ENCODE data around the gene TIMM21. TPM values are rescaled to one million over a fixed set of nuclear protein-coding genes. Genes with fewer than 3 reads are reported as not detected.

The TIMM21 gene
- total and polyA plus RNA-seq, 3 donors from 2014 or later, result 27.8 to 34.3 (median 33.0) TPM

DNA sequence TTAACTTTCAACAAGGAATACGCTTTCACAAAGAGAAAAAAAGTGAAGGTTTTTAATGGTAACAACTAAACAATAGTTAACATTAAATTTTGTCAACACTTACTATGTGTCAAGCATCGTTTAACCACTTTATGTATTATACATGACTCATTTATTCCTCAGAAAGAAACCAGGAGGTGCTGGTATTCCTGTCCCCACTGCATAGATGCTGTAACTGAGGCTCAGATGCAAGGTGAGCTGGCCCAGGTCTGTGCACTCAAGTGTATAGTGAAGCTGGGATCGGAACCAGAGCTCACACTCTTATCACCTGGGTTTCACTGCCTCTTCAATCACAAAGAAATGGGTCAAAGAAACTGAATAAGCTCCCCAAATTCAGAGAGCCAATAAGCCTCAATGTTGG lies 17.2 kb upstream of the TIMM21 start:
- DNase-seq, result no peak
- no peaks in the 10 kb centered on the region for H3K27me3 ChIP-seq
- H3K27ac ChIP-seq, result no peak overlapping the region
- 88 to 95% methylated on average over 3 of the region's 3 CpGs for WGBS, 2 donors
- TF ChIP-seq POLR2A (IDR thresholded peaks at IDR 0.05), result no peak
- no peak overlapping the region for H3K4me3 ChIP-seq
- intact Hi-C loops (cut with DNase I; ENCODE audit: low total_unique reads), result no loop called here
- H3K9me3 ChIP-seq, result no peaks in the 10 kb centered on the region
- no peaks in the 10 kb centered on the region for H3K36me3 ChIP-seq (ENCODE audit: low read depth, missing control alignments)
- H3K4me1 ChIP-seq, result no peaks in the 10 kb centered on the region

DNA sequence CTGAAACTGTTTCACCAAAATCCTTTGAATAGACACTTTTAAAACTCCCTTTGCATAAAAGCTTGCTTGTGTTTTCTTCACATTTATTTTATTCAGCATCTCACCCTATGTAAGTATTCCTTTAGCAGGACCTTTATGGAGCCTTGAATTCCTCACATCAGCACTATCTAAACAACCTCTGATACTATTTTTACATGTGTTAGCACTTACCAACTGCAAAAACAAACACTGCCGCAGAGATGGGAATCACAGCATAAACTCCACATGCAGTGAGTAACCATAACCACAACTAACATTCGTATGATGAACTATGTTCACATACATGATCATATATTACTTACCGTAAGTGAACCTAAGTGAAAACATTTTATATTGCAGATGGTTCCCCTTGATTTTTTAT lies 16.1 kb upstream of the TIMM21 start:
- Histone ChIP-seq H3K9me3 (no peaks in the 10 kb centered on the region), H3K4me1 (no peaks in the 10 kb centered on the region), H3K4me3 (no peak overlapping the region), H3K27me3 (no peaks in the 10 kb centered on the region), H3K27ac (no peak overlapping the region), H3K36me3 (ENCODE audit: low read depth, missing control alignments) (no peaks in the 10 kb centered on the region)
- WGBS, 2 donors, result 84 to 87% methylated on average over 3 of the region's 3 CpGs
- no peak for TF ChIP-seq POLR2A (IDR thresholded peaks at IDR 0.05)
- intact Hi-C loops (cut with DNase I; ENCODE audit: low total_unique reads), result no loop called here
- no peak for DNase-seq

DNA sequence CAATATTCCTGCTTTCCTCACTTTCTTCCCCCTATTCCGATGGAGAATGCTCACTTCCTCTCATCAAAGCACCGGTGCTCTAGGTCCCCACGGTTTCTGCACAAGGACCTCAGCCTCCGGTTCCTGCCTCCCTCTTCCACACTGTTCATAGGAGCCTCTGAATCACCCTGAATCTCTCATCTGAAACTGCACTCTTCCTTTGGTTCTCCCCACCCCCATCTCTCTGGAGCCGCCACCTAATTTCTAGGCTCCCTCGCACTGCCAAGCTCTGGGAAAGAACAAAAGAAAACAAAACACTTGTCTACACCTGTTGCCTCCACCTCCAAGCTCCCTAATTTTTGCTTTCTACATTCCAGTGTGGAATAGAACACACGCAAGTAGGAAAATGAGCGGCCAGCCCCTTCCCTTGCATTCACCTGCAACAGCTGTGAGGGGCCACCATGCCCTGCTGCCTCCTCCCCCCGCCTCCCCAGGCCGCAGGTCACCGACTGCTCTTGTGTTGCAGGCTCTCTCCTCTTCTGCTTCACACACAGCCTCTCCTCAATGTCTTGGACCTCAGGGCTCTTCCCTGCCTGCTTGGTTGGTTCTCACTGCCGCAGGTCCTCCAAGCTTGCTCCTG lies 10.3 kb upstream of the TIMM21 start:
- no peaks in the 10 kb centered on the region for H3K9me3 ChIP-seq
- H3K36me3 ChIP-seq (ENCODE audit: low read depth, missing control alignments), result no peaks in the 10 kb centered on the region
- H3K4me3 ChIP-seq, result no peak overlapping the region
- no peak for DNase-seq
- H3K27ac ChIP-seq, result no peak overlapping the region
- WGBS, 2 donors, result 92% methylated on average over 12 of the region's 12 CpGs
- no peaks in the 10 kb centered on the region for H3K27me3 ChIP-seq
- TF ChIP-seq POLR2A (IDR thresholded peaks at IDR 0.05), result no peak
- TF ChIP-seq, protein P1, sequence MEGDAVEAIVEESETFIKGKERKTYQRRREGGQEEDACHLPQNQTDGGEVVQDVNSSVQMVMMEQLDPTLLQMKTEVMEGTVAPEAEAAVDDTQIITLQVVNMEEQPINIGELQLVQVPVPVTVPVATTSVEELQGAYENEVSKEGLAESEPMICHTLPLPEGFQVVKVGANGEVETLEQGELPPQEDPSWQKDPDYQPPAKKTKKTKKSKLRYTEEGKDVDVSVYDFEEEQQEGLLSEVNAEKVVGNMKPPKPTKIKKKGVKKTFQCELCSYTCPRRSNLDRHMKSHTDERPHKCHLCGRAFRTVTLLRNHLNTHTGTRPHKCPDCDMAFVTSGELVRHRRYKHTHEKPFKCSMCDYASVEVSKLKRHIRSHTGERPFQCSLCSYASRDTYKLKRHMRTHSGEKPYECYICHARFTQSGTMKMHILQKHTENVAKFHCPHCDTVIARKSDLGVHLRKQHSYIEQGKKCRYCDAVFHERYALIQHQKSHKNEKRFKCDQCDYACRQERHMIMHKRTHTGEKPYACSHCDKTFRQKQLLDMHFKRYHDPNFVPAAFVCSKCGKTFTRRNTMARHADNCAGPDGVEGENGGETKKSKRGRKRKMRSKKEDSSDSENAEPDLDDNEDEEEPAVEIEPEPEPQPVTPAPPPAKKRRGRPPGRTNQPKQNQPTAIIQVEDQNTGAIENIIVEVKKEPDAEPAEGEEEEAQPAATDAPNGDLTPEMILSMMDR (IDR thresholded peaks at IDR 0.05), result no peak
- intact Hi-C loops (cut with DNase I; ENCODE audit: low total_unique reads), result no loop called here
- H3K4me1 ChIP-seq, result no peaks in the 10 kb centered on the region

DNA sequence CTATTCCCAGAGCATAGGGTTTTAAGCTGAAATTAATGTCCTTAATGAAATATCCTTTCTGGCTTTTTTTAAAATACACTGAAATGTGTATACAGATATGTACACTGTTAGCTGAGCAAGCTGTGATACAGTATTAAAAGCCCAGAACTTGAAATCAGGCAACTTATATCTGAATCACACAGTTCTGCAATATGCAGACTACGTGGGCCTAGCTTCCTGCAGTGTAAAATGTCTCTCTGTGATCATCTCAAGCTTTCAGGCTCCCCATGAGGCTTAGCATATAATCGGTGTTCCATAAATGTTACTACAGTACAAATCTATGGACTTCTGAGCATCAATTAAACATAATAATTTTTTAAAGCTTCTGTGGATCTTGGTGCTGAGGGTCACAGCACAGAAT lies 8.9 kb upstream of the TIMM21 start:
- H3K36me3 ChIP-seq (ENCODE audit: low read depth, missing control alignments), result no peaks in the 10 kb centered on the region
- TF ChIP-seq, protein P1 (IDR thresholded peaks at IDR 0.05), result no peak
- TF ChIP-seq POLR2A (IDR thresholded peaks at IDR 0.05), result no peak
- intact Hi-C loops (cut with DNase I; ENCODE audit: low total_unique reads), result no loop called here
- DNase-seq, result no peak
- H3K4me3 ChIP-seq, result no peak overlapping the region
- 90 to 95% methylated on average over 2 of the region's 2 CpGs for WGBS, 2 donors
- H3K27ac ChIP-seq, result no peak overlapping the region
- H3K9me3 ChIP-seq, result no peaks in the 10 kb centered on the region
- H3K4me1 ChIP-seq, result no peaks in the 10 kb centered on the region
- H3K27me3 ChIP-seq, result no peaks in the 10 kb centered on the region

DNA sequence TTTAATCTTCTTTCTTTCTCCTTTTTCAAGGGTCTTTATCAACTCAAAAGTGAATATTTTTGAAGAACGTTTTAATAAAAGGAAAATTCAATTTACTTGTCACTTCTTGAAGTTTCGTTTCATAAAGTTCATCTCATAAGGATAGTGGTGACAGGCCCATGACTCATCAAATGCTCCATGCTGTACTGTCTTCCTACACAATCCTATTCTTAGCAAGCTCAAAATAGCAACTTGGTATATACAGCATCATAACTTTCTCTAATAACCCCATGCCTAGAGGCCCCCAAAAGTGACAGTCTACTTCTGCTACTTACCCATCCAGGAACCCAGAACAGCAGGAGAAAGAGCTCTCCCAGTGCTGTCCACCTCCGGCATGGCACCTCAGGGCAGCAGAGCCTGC lies 8.4 kb upstream of the TIMM21 start:
- H3K36me3 ChIP-seq (ENCODE audit: low read depth, missing control alignments), result no peaks in the 10 kb centered on the region
- intact Hi-C loops (cut with DNase I; ENCODE audit: low total_unique reads), result no loop called here
- H3K27ac ChIP-seq, result no peak overlapping the region
- H3K4me3 ChIP-seq, result no peak overlapping the region
- H3K4me1 ChIP-seq, result no peaks in the 10 kb centered on the region
- 74 to 81% methylated on average over 3 of the region's 3 CpGs for WGBS, 2 donors
- no peak for DNase-seq
- no peaks in the 10 kb centered on the region for H3K9me3 ChIP-seq
- H3K27me3 ChIP-seq, result no peaks in the 10 kb centered on the region
- TF ChIP-seq, protein P1 (IDR thresholded peaks at IDR 0.05), result no peak
- no peak for TF ChIP-seq POLR2A (IDR thresholded peaks at IDR 0.05)

DNA sequence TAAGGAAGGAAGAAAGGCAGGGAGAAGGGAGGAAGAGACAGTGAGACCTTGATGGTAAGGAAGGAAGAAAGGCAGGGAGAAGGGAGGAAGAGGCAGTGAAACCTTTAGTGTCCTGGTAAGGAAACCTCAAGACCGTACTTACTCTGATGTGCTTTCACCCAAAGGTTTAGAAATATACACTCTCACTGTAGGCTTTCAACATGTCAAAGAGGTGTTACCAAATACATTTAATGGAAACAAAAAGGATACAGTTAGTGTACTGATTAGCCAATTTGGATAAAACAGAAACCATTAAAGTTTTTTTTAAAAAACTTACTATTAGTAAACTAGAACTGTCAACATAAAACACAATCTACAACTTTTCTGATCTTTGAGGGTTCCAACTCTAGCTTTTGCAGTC lies 7.7 kb upstream of the TIMM21 start:
- no peaks in the 10 kb centered on the region for H3K36me3 ChIP-seq (ENCODE audit: low read depth, missing control alignments)
- H3K27ac ChIP-seq, result no peak overlapping the region
- no peak for TF ChIP-seq POLR2A (IDR thresholded peaks at IDR 0.05)
- TF ChIP-seq, protein P1 (IDR thresholded peaks at IDR 0.05), result no peak
- H3K4me1 ChIP-seq, result no peaks in the 10 kb centered on the region
- 78 to 83% methylated on average over 1 of the region's 1 CpG for WGBS, 2 donors
- no peaks in the 10 kb centered on the region for H3K9me3 ChIP-seq
- no peak for DNase-seq
- no peaks in the 10 kb centered on the region for H3K27me3 ChIP-seq
- H3K4me3 ChIP-seq, result no peak overlapping the region
- intact Hi-C loops (cut with DNase I; ENCODE audit: low total_unique reads), result no loop called here
